ENCODE data around the gene TFF1.

TFF1 gene

GRCh38 chr21:42362198-42362597 is 4.1 kb downstream of the TFF1 start:
- DNase-seq (ENCODE audit: low spot score), result no peak

GRCh38 chr21:42361286-42361685 is 5.0 kb downstream of the TFF1 start:
- DNase-seq (ENCODE audit: low spot score), result no peak

GRCh38 chr21:42360317-42360716 is 6.0 kb downstream of the TFF1 start:
- no peak for DNase-seq (ENCODE audit: low spot score)

DNA sequence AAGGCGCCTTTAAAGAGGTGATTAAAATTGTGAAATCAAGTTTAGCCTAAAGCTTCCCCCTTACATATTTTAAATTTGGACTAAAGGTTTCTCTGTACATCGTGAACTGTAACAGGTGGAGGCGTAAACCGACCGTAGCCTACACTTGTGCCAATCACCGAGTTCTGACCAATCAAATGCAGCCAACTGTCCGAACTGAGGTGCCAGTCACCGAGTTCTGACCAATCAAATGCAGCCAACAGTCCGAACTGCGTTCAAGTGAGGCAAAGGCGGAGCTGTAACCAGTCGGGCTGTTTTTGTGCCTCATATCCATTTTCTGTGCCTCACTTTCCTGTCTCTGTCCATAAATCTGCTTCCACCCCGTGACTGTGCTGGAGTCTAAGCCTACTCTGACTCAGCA is 7.4 kb downstream of the TFF1 start:
- no peak for DNase-seq (ENCODE audit: low spot score)

DNA sequence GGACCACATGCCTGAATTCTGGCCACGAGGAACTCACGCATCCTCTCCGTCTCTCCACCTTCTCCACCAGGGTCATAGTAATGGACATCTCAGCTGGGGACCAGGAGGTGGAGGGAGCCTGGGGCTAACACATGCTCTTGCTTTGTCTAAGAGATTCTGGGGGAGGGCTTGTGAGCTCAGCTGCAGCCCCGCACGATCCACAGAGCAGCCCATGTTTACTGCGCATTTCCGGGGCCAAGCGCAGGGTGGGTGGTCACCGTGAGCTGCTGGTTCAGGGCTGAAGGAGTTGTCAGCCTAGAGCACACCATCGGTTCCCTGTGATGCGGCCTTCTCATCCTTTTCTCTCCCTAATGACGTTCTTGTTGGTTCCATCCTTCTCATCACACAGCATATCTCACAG is 8.1 kb downstream of the TFF1 start:
- DNase-seq (ENCODE audit: low spot score), result no peak

DNA sequence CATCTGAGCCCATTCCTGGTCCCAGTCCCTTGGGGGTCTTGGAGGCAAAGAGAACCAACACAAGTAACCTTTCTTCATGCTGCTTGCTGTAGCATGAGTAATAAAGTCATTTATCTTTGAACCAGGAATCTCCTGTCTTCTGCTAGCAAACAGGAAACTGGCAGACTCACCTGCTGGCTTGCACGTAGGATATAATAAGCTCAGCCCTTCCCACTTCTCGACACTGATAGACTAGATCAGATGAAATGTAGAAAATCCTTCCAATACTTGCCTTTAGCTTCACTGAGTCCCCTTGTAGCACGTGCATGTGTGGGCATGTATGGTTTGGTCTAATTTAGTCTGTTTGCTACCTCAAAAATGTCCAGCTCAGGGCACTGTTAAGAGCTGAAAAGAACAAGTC is 9.0 kb downstream of the TFF1 start:
- no peak for DNase-seq (ENCODE audit: low spot score)

GRCh38 chr21:42356650-42357049 is 9.7 kb downstream of the TFF1 start:
- DNase-seq (ENCODE audit: low spot score), result no peak

GRCh38 chr21:42356046-42356445 is 10.3 kb downstream of the TFF1 start:
- no peak for DNase-seq (ENCODE audit: low spot score)

- no peak for DNase-seq (ENCODE audit: low spot score)
Measured at GRCh38 chr21:42353623-42354022, 12.7 kb downstream of the TFF1 start.

- no peak for DNase-seq (ENCODE audit: low spot score)
Measured at GRCh38 chr21:42352441-42353095, 13.8 kb downstream of the TFF1 start.

DNA sequence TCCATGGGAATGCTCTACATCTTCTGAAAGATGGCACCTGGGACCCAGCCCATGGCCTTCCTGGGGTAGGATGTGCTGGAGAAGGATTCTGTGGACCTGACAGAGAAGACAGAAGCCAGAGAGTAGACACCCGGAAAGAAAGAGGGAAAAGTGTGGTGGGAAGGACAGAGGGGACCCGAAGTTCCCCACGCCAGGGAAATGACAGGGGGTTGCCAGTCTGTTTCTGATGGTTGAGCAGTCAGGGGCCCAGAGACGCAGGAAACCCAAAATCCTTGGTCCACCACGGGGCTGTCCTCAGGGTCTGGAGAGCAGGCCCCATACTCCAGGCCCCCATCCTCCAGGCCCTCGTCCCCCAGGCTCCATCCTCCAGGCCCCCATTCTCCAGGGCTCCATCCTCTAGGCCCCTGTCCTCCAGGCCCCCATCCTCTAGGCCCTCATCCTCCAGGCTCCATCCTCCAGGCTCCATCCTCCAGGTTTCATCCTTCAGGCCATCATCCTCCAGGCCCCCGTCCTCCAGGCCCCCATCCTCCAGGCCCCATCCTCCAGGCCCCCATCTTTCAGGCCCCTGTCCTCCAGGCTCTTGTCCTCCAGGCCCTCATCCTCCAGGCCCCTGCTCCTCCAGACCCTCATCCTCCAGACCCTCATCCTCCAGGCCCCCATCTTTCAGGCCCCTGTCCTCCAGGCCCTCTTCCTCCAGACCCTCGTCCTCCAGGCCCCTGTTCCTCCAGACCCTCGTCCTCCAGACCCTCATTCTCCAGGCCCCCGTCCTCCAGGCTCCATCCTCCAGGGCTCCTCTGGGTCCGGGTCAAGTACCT is 14.5 kb downstream of the TFF1 start:
- DNase-seq (ENCODE audit: low spot score), result no peak

DNA sequence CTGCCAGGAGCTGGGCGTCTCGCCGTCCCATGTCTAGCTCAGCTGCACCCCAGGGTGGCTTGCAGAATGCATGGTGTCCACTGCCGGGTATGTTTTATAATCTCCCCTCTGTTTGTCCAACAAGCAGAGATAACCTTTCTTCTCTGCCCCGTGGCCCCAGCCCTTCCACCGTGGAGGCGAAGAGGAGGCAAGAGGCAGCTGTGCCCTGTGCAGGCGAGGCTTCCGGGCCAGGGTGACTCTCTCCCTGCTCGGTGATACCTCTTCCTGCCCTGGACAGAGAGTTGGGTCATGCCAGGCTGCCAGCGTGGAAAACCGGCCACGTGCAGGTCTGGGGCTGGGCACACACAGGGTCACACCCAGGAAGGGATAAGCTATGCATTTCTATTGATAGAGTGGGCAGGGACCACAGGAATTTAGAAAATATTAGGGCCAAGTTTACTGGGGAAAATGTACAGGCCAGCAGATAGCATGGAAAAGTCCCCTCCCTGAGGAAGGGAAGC is 15.4 kb downstream of the TFF1 start, which contains the start of gene TFF2:
TSS of gene TFF2 (minus strand) at position 68 of the 500 bp plus-strand sequence. CDS start at position 31, 37 bp downstream.
- DNase-seq (ENCODE audit: low spot score), result no peak

DNA sequence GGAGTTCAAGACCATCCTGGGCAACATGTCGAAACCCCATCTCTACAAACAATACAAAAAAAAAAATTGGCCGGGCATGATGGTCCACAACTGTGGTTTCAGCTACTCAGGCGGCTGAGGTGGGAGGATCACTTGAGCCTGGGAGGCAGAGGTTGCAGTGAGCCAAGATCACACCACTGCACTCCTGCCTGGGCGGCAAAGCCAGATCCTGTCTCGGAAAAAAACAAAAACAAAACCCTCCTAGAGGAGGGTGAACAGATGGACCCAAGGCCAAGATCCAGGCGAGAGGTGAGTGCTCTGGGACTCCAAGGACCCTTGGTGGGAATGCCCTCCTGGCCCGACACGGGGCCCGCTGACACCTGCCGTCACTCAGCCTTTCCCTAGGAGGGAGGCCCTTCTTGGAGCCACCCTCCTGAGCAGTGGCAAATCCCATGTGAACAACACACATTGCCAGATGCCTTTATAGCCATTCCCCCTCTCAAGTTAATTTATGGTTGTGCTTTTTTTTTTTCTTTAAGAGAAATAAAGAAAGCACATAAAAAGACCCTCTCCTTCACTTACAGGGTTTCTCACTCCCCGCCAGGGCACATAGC is 15.9 kb downstream of the TFF1 start:
- DNase-seq (ENCODE audit: low spot score), result no peak

DNA sequence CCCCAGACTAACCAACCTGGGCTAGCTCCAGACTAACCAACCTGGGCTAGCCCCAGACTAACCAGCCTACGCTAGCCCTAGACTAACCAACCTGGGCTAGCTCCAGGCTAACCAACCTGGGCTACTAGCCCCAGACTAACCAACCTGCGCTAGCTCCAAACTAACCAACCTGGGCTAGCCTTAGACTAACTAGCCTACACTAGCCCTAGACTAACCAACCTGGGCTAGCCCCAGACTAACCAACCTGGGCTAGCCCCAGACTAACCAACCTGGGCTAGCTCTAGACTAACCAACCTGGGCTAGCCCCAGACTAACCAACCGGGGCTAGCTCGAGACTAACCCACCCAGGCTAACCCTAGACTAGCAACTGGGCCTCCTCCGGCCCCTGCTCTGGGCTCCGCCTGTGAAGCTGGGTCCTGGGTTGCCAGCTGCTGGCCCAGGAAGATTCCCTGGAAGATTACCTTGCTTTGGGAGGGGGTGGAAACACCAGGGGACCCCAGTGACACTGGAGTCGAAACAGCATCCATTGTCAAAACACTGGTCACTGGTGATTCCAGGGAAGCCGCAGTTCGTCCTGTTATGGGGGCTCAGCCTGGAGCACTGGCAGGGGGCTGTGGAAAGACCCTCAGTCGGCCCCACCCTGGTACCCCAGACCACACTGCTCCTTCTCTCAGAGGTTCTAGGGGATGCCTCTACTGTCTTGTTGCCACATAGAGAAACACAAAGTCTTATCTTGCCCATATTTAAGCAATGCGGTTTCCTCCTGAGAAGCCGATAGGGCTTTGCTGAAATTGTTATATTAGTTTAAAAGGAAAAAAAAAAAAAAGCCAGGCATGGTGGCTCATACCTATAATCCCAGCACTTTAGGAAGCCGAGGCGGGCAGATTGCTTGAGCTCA is 16.7 kb downstream of the TFF1 start:
- DNase-seq (ENCODE audit: low spot score), result no peak

DNA sequence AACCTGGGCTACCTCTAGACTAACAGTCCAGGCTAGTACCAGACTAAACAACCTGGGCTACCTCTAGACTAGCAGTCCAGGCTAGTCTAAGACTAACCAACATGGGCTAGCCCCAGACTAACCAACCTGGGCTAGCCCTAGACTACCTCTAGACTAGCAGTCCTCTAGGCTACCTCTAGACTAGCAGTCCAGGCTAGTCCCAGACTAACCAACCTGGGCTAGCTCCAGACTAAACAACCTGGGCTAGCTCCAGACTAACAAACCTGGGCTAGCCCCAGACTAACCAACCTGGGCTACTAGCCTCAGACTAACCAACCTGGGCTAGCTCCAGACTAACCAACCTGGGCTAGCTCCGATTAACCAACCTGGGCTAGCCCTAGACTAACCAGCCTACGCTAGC is 17.6 kb downstream of the TFF1 start:
- DNase-seq (ENCODE audit: low spot score), result no peak

DNA sequence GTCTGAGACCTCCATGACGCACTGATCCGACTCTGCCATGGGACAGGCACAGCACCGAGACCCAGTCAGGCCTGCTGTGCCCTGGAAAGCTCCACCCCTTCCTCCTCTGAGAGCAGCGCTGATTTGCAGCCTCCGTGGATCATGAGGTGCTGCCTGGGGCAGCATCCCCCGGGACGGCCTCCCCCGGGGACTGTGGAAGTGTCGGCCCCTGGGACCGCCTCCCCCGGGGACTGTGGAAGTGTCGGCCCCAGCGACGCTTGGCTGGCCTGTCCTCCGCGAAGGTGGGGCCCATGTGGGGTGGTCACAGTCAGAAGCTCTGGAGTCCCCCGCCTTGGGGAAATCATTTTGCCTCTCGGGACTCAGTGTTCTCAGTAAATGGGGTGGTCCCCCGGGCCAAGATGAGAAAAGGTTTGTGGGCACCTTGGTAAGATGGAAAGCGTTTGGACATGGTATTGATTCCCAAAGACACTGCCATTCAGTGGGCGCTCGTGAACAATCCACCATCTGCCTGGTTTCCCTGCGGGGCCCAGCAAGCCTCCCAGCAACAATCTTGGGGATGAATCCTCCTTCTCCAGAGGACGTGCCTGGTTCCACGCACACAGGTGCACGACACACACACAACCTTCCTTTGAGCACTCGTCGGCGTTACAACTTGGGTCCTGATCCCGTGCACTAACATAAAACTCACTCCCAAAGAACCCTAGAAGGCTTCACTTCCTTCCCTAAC is 18.6 kb downstream of the TFF1 start:
- no peak for DNase-seq (ENCODE audit: low spot score)

DNA sequence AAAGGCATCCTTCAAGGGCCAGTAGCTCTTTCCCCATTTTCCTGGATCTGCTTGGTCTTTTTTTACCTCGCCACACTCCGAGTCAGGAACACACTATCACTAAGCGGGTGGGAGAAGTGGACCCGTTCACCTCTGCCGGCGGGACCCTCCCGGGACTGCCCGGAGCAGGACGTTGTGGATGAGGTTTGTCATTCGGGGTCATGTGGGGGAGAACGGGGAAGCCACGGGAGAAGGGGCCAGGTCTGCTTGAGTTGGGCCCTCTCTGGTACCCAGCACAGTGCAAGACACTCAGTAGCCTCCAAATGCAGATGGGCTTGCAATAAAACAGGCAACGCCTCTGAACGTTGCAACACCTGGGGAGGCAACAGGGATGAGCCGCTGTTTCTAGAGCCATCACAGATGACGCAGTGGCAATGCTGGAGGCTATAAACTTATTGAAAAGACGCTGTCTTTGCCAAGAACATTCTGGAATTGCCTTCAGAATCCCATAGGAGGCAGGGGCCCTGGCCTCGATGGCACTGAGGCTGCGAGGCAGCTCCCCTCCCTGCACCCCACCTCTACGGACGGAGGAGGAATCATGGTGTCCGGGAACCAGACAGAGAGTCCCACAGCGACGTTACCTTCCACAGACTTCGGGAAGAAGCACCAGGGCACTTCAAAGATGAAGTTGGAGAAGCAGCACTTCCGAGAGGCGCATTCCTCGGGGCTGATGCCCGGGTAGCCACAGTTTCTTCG is 19.3 kb downstream of the TFF1 start:
- no peak for DNase-seq (ENCODE audit: low spot score)

DNA sequence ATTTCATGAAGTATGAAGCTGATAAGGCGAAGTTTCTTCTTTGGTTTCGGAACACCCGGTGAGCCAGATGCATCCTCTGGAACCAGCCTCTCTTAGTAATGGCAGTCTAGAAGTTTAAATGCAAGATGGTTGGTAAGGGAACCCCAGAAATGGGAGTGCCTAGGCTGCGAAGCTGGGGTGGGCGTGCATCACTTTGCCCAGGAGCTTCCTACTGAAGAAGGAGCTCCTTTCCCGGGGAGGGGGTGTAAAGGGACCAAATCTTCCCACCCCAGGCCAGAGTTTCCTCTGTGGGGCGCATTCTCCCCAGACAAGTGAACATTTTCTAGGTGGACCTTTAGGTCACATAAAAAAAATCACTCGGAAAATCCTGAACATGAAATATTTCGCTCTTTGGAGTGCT is 19.9 kb downstream of the TFF1 start:
- no peak for DNase-seq (ENCODE audit: low spot score)

GRCh38 chr21:42344631-42345030 is 21.7 kb downstream of the TFF1 start:
- DNase-seq (ENCODE audit: low spot score), result no peak

DNA sequence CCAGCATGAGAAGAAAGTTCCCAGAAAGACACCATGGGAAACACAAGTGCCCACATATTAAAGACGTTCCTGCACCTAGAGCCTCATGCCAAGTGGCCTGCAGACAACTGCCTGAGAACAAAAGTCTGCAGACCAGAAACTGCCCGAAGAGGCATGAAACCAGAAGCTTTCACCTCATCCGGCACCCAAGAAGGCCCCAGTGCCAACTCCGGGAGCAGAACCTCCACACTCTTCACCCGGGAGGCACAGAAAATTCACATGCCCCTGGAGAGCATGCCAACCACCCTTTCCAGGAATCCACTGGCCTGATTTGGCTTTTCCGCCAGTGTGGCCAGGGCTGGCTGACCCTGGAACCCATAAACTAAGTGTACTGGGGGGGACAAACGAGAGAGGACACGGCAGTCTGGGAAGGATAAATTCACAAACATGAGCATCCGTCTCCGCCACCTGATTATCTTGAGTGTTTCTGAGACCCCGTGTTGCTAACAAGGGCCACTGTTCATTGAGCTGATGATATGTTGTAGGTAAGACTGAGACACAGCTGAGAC is 22.3 kb downstream of the TFF1 start:
- DNase-seq (ENCODE audit: low spot score), result no peak

Data from germinal center (tissue), 1 donor.